ENCODE data around the gene FHOD3.
A peak's percentile ranks its signal among the peaks of the same experiment; 100 is the strongest.
"Not testable (repeated sequence)": the region's sequence is repeated elsewhere in the genome, so short reads cannot be mapped to it uniquely, and the experiment has no call there.

FHOD3 gene

GRCh38 chr18:36348331-36348730 is 50.8 kb downstream of the FHOD3 start:
- no peak for DNase-seq (ENCODE audit: extremely low read depth in 1 of 2, low read depth in 1 of 2)

GRCh38 chr18:36348971-36349417 is 51.5 kb downstream of the FHOD3 start:
- no peak for DNase-seq (ENCODE audit: extremely low read depth in 1 of 2, low read depth in 1 of 2)

GRCh38 chr18:36349552-36349951 is 52.0 kb downstream of the FHOD3 start:
- DNase-seq (ENCODE audit: extremely low read depth in 1 of 2, low read depth in 1 of 2): no peak

- DNase-seq (ENCODE audit: extremely low read depth in 1 of 2, low read depth in 1 of 2): no peak
These were observed 52.7 kb downstream of the FHOD3 start for GRCh38 chr18:36350251-36350651.

DNA sequence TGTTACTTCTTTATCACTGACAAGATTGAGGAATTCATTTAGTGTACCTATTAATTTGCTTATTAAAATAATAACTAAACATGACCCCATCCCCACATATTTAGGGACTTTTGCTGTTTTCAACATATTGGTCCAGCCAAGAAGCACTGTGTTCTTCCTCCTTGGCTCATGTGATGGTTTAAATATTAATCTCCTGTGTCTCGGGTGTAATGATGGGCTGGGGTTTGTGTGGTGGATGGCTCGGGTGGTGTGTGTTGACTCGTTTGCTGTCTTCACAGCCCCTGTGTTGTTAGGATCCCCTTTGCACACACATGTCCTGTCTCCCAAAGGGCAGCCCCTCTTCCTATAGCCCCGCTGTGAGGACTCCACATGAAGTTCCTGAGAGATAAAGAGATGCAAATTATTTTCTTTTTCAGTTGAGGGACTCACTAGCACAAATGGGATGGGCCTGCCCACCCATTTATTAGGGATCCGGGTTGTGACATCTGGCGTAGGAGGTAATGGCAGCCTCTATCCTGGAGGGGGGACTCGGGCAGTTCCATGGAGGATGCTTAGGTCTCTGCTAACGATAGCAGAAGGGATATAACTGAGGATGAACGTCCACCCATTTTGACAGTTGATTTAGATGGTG is 53.4 kb downstream of the FHOD3 start:
- no peak for DNase-seq (ENCODE audit: extremely low read depth in 1 of 2, low read depth in 1 of 2)

DNA sequence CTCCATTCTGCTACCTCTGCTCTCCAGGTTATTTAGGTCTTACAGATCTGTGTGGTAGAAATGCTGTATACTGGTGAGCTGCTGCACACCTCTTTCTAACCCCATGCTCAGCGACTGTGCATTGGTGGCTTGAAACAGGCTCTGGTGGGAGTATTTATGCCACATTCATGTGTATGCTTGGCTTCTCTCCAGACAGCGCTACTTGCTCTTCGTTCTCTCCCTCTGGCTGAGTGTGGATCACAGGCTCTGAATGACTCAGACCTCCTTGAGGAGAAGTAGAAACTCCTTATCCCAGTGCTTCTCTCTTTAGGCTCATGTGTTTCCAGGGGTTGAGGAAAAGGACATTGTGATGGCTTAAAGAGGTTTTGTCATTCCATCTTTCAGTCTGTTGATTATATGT is 54.9 kb downstream of the FHOD3 start:
- no peak for DNase-seq (ENCODE audit: extremely low read depth in 1 of 2, low read depth in 1 of 2)

DNA sequence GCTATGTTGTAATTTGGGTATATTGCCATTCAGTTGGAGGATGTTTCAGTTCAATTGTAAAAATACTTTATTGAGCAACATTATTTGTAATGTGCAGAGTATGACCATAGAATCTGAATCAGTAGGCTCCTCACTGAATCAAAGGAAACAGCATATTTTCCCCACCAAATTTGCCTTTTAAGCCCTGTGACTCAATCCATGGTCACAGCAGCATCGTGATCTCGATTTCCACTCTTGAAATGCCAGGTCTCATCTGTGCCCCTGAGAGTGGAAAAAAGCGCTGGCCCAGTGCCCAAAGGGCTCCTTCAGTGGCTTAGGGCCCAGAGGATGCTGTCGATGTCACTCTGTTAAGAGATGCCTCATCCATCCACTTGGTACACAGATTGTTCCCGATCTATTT is 57.5 kb downstream of the FHOD3 start:
- peak in 1 of 2 donors; percentile 7 for DNase-seq (ENCODE audit: extremely low read depth in 1 of 2, low read depth in 1 of 2)

GRCh38 chr18:36355511-36355910 is 58.0 kb downstream of the FHOD3 start:
- DNase-seq (ENCODE audit: extremely low read depth in 1 of 2, low read depth in 1 of 2): no peak

DNA sequence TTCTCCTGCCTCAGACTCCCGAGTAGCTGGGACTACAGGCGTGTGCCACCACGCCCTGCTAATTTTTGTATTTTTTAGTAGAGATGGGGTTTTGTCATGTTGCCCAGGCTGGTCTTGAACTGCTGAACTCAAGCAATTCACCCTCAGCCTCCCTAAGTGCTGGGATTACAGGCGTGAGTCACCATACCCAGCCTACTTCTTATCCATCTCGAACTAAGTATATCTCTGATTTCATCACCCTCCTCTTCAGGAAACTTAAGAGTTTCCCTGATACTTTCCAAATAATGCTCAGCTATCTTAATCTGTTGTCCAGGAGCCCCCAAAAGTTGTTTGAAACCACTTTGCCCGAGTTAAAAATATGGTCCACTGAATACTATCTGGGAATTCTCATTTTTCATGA is 59.2 kb downstream of the FHOD3 start:
- DNase-seq (ENCODE audit: extremely low read depth in 1 of 2, low read depth in 1 of 2): not testable (repeated sequence)

DNA sequence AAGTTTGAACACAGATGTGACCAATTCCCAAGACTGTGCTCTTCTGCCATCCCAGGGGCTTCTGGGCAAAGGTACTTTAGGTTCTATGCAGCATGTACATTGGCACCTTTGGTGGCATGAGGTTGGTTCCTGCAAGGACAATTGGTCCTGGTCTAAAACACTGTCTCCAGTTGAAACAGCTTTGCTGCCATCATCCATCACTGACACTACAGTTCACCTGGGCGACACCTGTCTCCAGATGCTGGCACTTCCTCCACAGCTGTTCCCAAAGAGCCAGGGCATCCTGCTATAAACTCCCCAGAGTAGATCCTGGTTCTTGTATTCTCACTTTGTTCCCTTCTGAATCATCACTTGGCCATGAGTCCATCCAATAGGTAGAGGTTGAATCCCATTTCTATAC is 60.6 kb downstream of the FHOD3 start:
- no peak for DNase-seq (ENCODE audit: extremely low read depth in 1 of 2, low read depth in 1 of 2)

GRCh38 chr18:36360256-36360909 is 62.9 kb downstream of the FHOD3 start:
- no peak for DNase-seq (ENCODE audit: extremely low read depth in 1 of 2, low read depth in 1 of 2)

- no peak for DNase-seq (ENCODE audit: extremely low read depth in 1 of 2, low read depth in 1 of 2)
These were observed 67.6 kb downstream of the FHOD3 start for GRCh38 chr18:36364911-36365624.

DNA sequence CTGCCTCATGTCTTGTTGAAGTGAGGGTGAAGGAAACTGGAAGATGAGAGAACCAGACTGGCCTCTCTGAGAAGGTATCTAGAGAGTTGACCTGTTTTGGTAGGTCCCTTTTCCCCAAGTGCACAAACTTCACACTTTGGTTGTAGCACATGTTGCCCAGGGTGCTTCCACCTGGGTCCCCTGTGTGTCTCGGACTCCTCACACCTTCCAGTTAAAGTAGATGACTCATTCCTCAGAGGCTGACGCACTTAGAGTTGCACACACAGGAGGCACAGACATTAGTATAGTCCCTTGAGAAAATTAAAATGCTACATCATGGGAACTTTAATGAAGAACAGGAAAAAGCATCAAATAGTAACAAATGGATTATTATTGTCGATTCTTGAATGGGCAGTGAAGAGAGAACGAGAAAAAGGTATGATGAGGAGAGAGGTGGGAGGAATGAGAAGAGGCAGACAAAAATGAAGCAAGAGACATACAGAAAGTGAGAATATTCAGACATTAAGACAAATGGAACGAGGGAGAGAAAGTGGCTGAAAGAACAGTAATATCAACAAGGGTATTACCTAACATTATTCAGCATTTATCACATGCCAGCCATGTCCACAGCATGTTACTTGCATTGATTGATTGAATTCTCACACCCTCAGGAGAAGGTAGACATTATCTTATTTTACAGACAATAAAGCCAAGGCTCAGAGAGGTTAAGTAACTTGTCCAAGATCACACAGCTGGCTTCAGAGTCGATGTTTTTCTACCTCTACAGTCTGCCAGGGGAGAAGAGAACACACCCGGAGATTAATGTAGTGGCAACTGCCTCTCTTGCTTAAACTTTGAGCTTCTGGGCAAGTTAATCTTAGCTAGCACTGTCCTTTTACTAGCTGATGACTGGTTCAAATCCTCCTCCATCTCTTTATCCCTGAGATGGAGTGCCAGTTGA is 68.6 kb downstream of the FHOD3 start:
- DNase-seq (ENCODE audit: extremely low read depth in 1 of 2, low read depth in 1 of 2): no peak

GRCh38 chr18:36366994-36367839 is 69.7 kb downstream of the FHOD3 start:
- DNase-seq (ENCODE audit: extremely low read depth in 1 of 2, low read depth in 1 of 2): no peak

GRCh38 chr18:36368889-36369288 is 71.4 kb downstream of the FHOD3 start:
- DNase-seq (ENCODE audit: extremely low read depth in 1 of 2, low read depth in 1 of 2): no peak

DNA sequence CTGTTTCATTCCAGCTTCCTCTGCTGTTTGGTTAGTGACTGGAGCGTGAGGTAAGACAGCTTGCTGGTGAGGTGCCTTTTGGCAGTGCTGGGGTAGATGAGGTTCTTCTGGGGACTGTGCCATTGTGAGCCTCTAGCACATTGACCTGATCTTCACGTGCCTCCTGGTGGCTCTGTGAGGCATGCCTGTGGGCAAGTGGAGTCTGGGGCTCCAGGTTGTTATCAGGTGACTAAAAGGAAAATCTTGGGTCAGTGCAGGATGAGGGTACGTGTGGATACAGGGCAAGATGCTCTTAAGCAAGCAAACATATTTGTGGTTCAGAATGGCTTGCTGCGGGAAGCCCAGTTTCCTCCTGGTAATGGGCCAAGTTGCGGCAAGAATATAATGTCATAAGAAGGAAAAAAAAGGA is 75.4 kb downstream of the FHOD3 start:
- DNase-seq (ENCODE audit: extremely low read depth in 1 of 2, low read depth in 1 of 2): no peak

DNA sequence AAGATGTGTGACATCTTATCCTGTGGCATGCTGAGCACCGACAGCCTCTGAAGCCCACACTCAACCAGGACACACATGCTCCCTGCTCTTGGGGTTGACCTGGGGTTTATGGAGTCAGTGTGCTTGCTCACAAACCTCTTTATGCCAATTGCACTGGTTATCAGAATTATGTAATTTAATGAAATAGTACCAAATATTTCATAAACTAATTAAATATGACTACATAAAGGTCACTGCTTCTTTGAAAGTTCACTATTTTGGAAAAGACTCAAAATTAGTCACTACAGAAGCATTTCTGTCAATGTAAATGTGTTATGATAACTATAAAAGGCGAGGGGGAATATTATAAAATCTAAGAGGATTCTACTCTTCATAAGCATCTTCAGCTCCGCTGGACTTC is 76.7 kb downstream of the FHOD3 start:
- no peak for DNase-seq (ENCODE audit: extremely low read depth in 1 of 2, low read depth in 1 of 2)

DNA sequence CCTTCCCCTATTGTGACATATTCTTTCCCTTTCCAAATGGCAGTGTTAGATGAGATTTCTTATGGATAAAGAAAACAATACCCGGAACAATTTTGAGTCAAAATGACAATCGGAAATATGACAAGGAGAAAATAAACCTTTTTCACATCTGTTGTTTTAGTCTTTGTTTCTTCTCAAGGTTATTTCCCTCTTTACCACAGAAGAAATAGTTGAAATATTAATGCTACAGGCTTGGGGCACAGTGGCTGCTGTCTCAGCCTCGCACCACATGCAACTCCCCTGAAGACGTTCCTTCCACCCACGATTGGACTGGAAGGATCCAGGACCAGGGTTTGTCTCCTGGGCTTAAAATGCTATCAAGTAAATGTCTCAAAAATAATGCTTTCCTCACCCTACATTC is 77.6 kb downstream of the FHOD3 start:
- no peak for DNase-seq (ENCODE audit: extremely low read depth in 1 of 2, low read depth in 1 of 2)

DNA sequence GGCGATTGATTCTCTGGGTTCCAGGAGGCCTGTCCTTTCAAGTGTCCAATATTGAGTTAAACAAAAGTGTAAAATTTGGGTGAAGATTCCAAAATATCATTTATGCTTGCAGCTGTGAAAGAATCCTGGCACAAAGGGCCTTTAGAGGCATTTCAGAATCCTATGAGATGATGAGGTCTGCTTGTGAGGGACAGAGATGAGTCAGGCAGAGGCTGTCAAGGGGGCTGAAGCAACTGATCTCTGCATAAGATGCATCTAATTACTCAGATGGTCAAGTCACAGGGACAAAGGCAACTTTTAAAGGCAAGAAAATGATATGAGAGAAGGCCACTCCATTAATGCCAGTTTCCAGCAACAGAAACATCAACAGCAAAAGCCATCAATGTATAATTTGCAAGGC is 78.8 kb downstream of the FHOD3 start:
- DNase-seq (ENCODE audit: extremely low read depth in 1 of 2, low read depth in 1 of 2): no peak

- DNase-seq (ENCODE audit: extremely low read depth in 1 of 2, low read depth in 1 of 2): no peak
These were observed 80.1 kb downstream of the FHOD3 start for GRCh38 chr18:36377626-36378025.
